Endothelial cell (in vitro differentiated cells): ENCODE data around the gene GALNT16. TPM values are rescaled to one million over a fixed set of nuclear protein-coding genes. Genes with fewer than 3 reads are reported as not detected.

Source experiments
- DNase-seq: peaks from one replicate; pipeline ENCODE4 v3.0.0; 2021; ENCODE audit warnings: low spot score
- H3K27ac Mint-ChIP-seq: one replicate; pipeline ENCODE4 v1.8.0; 2021; ENCODE audit warnings: mixed read lengths, inconsistent platforms; ENCODE audit not compliant: unreplicated experiment
- H3K27me3 Mint-ChIP-seq: one replicate; pipeline ENCODE4 v1.8.0; 2021; ENCODE audit warnings: mild to moderate bottlenecking, moderate library complexity, mixed read lengths, inconsistent platforms; ENCODE audit not compliant: unreplicated experiment
- H3K36me3 Mint-ChIP-seq: one replicate; pipeline ENCODE4 v1.8.0; 2021; ENCODE audit warnings: mild to moderate bottlenecking, low read depth, mixed read lengths, inconsistent platforms; ENCODE audit not compliant: unreplicated experiment
- H3K4me1 Mint-ChIP-seq: one replicate; pipeline ENCODE4 v1.8.0; 2021; ENCODE audit warnings: mild to moderate bottlenecking, mixed read lengths, inconsistent platforms; ENCODE audit not compliant: unreplicated experiment
- H3K4me3 Mint-ChIP-seq: one replicate; pipeline ENCODE4 v1.8.0; 2021; ENCODE audit warnings: mild to moderate bottlenecking, mixed read lengths, inconsistent platforms; ENCODE audit not compliant: unreplicated experiment
- H3K9me3 Mint-ChIP-seq: one replicate; pipeline ENCODE4 v1.8.0; 2021; ENCODE audit warnings: mixed read lengths, inconsistent platforms; ENCODE audit not compliant: unreplicated experiment
- total RNA-seq: library from RNA; stranded (reverse); fragmentation: NEBNext Ultra II Directional; extraction: Animal tissue kit (Norgen Biotek cat#: 25700); gene quantifications from one replicate; pipeline ENCODE4 v1.2.1, GENCODE V29; 2021; ENCODE audit not compliant: unreplicated experiment
- TF ChIP-seq, protein P1 (sequence below): fragments of 200-600 bp; sonication (generic); IDR thresholded peaks from one replicate; pipeline ENCODE4 v1.5.0; 2021; ENCODE audit warnings: antibody characterized with exemption; ENCODE audit not compliant: unreplicated experiment

Gene GALNT16
- total RNA-seq, 1 donor from 2014 or later = 2.8 TPM

DNA sequence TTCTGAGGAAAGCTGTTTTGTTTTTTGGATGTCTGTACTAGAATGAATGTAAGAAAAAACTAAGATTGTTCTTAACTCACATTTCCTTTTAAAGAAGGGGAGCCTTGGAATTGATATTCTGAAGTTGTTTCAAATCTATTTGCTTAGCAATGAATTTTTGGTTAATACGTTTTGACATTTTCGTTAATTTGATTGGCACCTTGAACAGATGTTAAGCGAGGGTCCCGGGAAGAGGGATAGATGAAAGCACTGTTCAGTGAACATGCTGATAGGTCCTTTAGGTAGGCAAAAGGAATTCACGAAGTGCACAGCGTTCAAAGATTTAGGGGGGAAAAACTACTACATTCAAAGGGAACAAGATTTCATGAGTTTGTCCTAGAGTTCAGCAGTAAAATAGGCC lies 140.2 kb downstream of the GALNT16 start:
- Mint-ChIP-seq H3K4me1 (peaks cover 33% of the 10 kb centered on the region), H3K27me3 (peaks cover 6% of the 10 kb centered on the region), H3K4me3 (peak overlapping the region; percentile 99), H3K36me3 (peaks cover 15% of the 10 kb centered on the region), H3K9me3 (no peaks in the 10 kb centered on the region), H3K27ac (no peak overlapping the region)
- no peak for DNase-seq
- TF ChIP-seq, protein P1, sequence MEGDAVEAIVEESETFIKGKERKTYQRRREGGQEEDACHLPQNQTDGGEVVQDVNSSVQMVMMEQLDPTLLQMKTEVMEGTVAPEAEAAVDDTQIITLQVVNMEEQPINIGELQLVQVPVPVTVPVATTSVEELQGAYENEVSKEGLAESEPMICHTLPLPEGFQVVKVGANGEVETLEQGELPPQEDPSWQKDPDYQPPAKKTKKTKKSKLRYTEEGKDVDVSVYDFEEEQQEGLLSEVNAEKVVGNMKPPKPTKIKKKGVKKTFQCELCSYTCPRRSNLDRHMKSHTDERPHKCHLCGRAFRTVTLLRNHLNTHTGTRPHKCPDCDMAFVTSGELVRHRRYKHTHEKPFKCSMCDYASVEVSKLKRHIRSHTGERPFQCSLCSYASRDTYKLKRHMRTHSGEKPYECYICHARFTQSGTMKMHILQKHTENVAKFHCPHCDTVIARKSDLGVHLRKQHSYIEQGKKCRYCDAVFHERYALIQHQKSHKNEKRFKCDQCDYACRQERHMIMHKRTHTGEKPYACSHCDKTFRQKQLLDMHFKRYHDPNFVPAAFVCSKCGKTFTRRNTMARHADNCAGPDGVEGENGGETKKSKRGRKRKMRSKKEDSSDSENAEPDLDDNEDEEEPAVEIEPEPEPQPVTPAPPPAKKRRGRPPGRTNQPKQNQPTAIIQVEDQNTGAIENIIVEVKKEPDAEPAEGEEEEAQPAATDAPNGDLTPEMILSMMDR = no peak

DNA sequence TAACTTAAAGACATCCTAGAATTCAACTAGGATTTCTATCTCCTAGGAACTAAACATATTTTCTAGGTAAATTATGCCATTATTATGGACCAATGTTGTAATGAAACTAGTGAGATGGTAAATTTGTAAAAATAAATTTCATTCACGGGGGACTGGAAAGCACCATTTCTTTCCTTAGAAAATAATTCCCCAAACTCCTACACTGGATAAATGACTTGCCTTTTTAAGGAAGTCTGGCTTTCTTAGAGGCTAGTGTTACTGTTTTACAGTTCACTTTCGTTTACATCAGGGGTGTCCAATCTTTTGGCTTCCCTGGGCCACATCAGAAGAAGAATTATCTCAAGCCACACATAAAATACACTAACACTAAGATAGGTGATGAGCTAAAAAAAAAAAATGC lies 141.9 kb downstream of the GALNT16 start:
- Mint-ChIP-seq H3K9me3 (no peaks in the 10 kb centered on the region), H3K4me3 (no peak overlapping the region), H3K27me3 (peaks cover 6% of the 10 kb centered on the region), H3K27ac (no peak overlapping the region), H3K4me1 (peaks cover 27% of the 10 kb centered on the region), H3K36me3 (peaks cover 7% of the 10 kb centered on the region)
- TF ChIP-seq, protein P1 = no peak
- no peak for DNase-seq

DNA sequence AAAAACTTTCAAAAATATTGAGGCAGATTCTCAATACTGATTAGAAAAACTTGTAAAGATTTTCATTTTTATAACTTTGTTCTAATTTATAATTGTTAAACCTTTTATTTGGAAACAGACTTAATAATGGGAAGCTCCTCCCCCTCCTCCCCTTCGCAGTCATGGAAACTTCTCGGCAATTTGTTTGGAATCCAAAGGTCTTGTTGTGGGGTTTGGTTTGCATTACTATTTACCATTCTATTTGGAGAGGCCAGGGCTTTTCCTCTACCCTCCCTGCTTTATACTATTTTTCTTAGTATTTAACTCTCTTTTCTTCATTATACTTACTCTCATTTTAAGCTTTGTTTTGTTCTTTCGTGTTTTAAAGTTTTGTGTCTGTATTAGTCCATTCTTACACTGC lies 144.5 kb downstream of the GALNT16 start:
- peak overlapping the region; percentile 17 for H3K4me3 Mint-ChIP-seq
- no peaks in the 10 kb centered on the region for H3K9me3 Mint-ChIP-seq
- H3K36me3 Mint-ChIP-seq = peaks cover 7% of the 10 kb centered on the region
- H3K27ac Mint-ChIP-seq = no peak overlapping the region
- no peaks in the 10 kb centered on the region for H3K27me3 Mint-ChIP-seq
- TF ChIP-seq, protein P1 = no peak
- peaks cover 13% of the 10 kb centered on the region for H3K4me1 Mint-ChIP-seq
- no peak for DNase-seq

GRCh38 chr14:69404883-69405282 lies 144.9 kb downstream of the GALNT16 start:
- Mint-ChIP-seq H3K9me3 (no peaks in the 10 kb centered on the region), H3K4me1 (peaks cover 11% of the 10 kb centered on the region)
- TF ChIP-seq, protein P1 = no peak

DNA sequence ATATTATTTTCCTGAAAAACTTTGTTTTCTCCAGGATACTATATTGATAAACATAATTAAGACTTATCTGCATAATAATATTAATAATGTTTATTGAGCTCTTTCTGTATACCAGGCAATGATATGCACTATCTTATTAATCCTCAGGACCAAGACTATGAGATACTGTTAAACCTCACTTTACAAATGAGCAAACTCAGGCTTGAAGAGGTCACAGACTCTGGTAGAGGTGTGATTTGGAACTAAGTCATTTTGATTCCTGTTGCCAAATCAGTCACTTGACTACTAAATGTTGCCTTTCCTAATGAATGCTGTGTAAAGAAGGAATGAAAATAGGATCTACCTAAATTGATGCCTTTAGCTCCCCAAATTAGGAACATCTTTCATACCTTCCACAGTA lies 145.8 kb downstream of the GALNT16 start:
- Mint-ChIP-seq H3K4me3 (no peak overlapping the region), H3K27me3 (no peaks in the 10 kb centered on the region), H3K36me3 (peaks cover 7% of the 10 kb centered on the region), H3K4me1 (peaks cover 3% of the 10 kb centered on the region), H3K27ac (no peak overlapping the region), H3K9me3 (no peaks in the 10 kb centered on the region)
- TF ChIP-seq, protein P1 = no peak
- no peak for DNase-seq

More at GRCh38 chr14:69404883-69405282, 144.9 kb downstream of the GALNT16 start:
- H3K27ac Mint-ChIP-seq = no peak overlapping the region
- H3K36me3 Mint-ChIP-seq = peaks cover 7% of the 10 kb centered on the region
- H3K4me3 Mint-ChIP-seq = peak overlapping the region; percentile 17
- H3K27me3 Mint-ChIP-seq = no peaks in the 10 kb centered on the region
- DNase-seq = no peak

Other genes starting within 250 kb of the GALNT16 start
- gene DCAF5, start 107.0 kb upstream of the GALNT16 start, total RNA-seq = 72.0 TPM
- gene EXD2, start 68.7 kb upstream of the GALNT16 start, total RNA-seq = 21.0 TPM
- 282 TPM for gene ERH, start 138.1 kb downstream of the GALNT16 start, total RNA-seq
- gene SLC39A9, start 138.5 kb downstream of the GALNT16 start, total RNA-seq = 41.2 TPM
- gene PLEKHD1, start 224.6 kb downstream of the GALNT16 start, total RNA-seq = 0.80 TPM